ENCODE measurements around the gene AQP3.
A peak's percentile ranks its signal among the peaks of the same experiment; 100 is the strongest.
"Not testable (repeated sequence)": the region's sequence is repeated elsewhere in the genome, so short reads cannot be mapped to it uniquely, and the experiment has no call there.

Gene AQP3

GRCh38 chr9:33440204-33440603 is 7.2 kb downstream of the AQP3 start:
- no peak for DNase-seq

- no peak for DNase-seq
Measured at GRCh38 chr9:33439731-33440130, 7.7 kb downstream of the AQP3 start.

GRCh38 chr9:33438926-33439680 is 8.3 kb downstream of the AQP3 start:
- no peak for DNase-seq

- DNase-seq, result no peak
Measured at GRCh38 chr9:33437898-33438297, 9.5 kb downstream of the AQP3 start.

- no peak for DNase-seq
Measured at GRCh38 chr9:33437205-33437604, 10.2 kb downstream of the AQP3 start.

GRCh38 chr9:33436445-33436844 is 10.9 kb downstream of the AQP3 start:
- no peak for DNase-seq

- no peak for DNase-seq
Measured at GRCh38 chr9:33435821-33436277, 11.5 kb downstream of the AQP3 start.

- DNase-seq, result no peak
Measured at GRCh38 chr9:33434317-33435105, 12.9 kb downstream of the AQP3 start.

- no peak for DNase-seq
Measured at GRCh38 chr9:33433871-33434270, 13.5 kb downstream of the AQP3 start.

- no peak for DNase-seq
Measured at GRCh38 chr9:33431420-33431819, 16.0 kb downstream of the AQP3 start.

GRCh38 chr9:33430942-33431341 is 16.5 kb downstream of the AQP3 start:
- DNase-seq, result no peak

GRCh38 chr9:33429256-33429985 is 18.0 kb downstream of the AQP3 start:
- DNase-seq, result no peak

- no peak for DNase-seq
Measured at GRCh38 chr9:33426843-33427293, 20.5 kb downstream of the AQP3 start.

- DNase-seq, result no peak
Measured at GRCh38 chr9:33425128-33425533, 22.3 kb downstream of the AQP3 start.

GRCh38 chr9:33424492-33424891 is 22.9 kb downstream of the AQP3 start:
- DNase-seq, result not testable (repeated sequence)

- not testable (repeated sequence) for DNase-seq
Measured at GRCh38 chr9:33424043-33424442, 23.4 kb downstream of the AQP3 start.

- DNase-seq, result no peak
Measured at GRCh38 chr9:33419708-33420303, 27.6 kb downstream of the AQP3 start.

- no peak for DNase-seq
Measured at GRCh38 chr9:33418090-33418489, 29.3 kb downstream of the AQP3 start.

- DNase-seq, result no peak
Measured at GRCh38 chr9:33416996-33417395, 30.4 kb downstream of the AQP3 start.

GRCh38 chr9:33415501-33416038 is 31.8 kb downstream of the AQP3 start:
- peak; percentile 35 for DNase-seq

- no peak for DNase-seq
Measured at GRCh38 chr9:33414889-33415500, 32.4 kb downstream of the AQP3 start.

GRCh38 chr9:33414268-33414667 is 33.1 kb downstream of the AQP3 start:
- no peak for DNase-seq

All from NCI-H1694 (cell line).